GM21381 (cell line): ENCODE measurements around the gene MPND.
A peak's percentile ranks its signal among the peaks of the same experiment; 100 is the strongest.

Experiments
- ATAC-seq: cut with Tn5 transposase; IDR thresholded peaks from one replicate; pipeline ENCODE4 v1.9.1; 2021; ENCODE audit warnings: mild to moderate bottlenecking, moderate library complexity; ENCODE audit not compliant: unreplicated experiment

MPND gene, protein sequence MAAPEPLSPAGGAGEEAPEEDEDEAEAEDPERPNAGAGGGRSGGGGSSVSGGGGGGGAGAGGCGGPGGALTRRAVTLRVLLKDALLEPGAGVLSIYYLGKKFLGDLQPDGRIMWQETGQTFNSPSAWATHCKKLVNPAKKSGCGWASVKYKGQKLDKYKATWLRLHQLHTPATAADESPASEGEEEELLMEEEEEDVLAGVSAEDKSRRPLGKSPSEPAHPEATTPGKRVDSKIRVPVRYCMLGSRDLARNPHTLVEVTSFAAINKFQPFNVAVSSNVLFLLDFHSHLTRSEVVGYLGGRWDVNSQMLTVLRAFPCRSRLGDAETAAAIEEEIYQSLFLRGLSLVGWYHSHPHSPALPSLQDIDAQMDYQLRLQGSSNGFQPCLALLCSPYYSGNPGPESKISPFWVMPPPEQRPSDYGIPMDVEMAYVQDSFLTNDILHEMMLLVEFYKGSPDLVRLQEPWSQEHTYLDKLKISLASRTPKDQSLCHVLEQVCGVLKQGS

DNA sequence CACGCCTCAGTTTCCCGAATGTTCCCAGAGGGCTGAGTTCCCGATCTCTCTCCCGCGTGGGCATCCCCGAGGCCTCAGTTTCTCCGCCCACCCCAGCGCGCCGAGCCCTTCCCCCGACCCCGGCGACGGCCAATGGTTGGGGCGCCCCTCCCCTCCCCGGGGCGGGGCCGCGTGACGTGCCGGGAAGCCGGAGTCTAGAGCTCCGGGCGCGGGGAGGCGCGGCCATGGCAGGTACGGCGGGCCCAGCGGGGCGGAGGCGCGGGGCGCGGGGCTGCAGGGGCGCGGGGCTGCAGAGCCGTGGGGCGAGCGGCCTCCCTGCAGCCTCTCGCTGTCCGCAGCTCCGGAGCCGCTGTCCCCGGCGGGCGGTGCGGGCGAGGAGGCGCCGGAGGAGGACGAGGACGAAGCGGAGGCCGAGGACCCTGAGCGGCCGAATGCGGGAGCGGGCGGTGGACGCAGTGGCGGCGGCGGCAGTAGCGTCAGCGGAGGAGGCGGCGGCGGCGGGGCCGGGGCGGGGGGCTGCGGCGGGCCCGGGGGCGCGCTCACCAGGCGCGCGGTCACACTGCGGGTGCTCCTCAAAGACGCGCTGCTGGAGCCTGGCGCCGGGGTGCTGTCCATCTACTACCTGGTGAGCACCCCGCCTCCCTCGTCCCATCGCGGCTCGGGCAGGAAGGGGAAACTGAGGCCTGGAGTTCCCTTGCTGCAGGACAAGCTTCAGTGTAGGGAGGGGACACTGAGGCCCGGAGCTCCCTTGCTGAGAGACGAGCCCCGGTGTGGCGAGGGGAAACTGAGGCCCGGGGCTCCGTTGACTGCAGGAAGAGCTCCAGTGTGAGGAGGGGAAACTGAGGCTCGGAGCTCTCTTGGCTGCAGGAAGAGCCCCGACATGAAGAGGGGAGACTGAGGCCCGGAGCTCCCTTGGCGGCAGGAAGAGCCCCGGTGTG, at the start of gene MPND:
MPND (plus strand) TSS at position 193 of the 938 bp plus-strand sequence; CDS start at position 225, 32 bp downstream.
- ATAC-seq = peak; percentile 48

DNA sequence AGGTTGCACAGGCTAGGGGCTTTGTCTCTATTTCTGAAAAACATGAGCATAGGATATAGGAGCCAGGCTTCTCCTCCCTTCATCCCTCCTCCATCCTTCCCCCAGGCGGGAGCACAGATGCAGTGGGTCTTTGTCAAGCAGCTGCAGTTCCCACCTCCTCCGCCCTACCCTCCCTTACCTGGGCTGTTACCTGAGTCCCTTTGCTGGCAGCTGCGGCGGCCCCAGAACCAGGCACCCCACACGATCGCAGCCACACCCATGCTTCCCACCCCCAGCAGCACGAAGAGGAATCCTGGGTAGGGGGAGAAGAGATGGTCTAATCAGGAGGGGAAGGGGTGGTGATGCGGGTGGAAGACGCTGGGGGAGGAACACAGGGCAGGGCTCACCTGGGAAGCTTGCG, 49.0 kb upstream of the MPND start:
- no peak for ATAC-seq

DNA sequence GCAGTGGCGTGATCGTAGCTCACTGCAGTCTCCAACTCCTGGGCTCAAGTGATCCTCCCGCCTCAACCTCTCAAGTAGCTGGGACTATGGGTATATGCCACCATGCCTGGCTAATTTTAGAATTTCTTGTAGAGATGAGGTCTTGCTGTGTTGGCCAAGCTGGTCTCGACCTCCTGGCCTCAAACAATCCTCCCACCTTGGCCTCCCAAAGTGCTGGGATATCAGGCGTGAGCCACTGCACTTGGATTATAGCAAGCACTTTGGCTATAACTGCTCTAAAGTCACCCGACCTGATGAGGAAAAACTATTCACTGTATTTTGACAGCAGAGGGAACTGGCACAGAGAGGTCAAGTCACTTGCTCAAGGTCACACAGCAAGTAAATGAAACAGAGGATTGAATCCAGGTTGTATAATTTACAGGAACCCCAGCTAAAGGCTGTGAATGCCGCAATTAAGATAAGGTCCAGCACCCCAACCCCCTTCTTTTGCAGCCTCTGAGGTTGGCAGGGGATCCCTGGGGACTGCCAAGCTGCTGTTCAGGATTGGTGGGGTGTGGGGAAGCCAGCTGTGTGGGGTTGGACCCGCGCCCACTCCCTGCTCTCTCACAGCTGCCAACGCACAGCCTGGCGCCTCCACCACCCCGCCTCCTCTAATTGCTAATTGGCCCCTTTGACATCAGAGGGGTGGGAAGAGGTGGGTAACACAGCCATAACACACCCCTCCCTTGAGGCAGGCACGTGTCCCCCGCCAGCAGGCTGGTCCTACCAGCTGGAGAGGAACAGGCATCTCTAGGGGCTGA, 47.2 kb upstream of the MPND start:
- ATAC-seq = no peak

- ATAC-seq = no peak
These were observed 45.2 kb upstream of the MPND start for GRCh38 chr19:4297901-4298809.

- no peak for ATAC-seq
These were observed 44.4 kb upstream of the MPND start for GRCh38 chr19:4298810-4299550.

DNA sequence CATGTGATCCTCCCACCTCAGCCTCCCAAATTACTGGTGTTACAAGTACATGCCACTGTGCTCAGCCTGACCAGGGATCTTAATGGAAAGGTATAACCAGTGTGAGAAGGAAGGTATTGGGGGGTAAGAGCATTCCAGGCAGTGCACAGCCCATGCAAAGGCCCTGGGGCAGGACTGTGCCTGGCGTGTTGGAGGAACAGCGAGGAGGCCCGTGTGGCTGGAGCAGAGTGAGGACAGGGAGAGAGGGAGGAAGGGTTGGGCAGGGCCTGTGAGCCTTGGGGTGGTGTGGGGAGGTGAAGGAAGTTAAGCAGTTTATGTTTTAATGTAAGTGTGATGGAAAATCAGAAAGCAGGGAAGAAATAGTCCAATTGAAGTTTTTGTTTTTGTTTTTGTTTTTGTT, 42.8 kb upstream of the MPND start:
- no peak for ATAC-seq

- no peak for ATAC-seq
These were observed 41.6 kb upstream of the MPND start for GRCh38 chr19:4301590-4302242.

- ATAC-seq = no peak
These were observed 41.1 kb upstream of the MPND start, which contains the start of gene TMIGD2 for GRCh38 chr19:4302243-4302640. Gene TMIGD2 (minus strand): TSS chr19:4302389. CDS start chr19:4302385, 4 bp downstream.

- no peak for ATAC-seq
These were observed 39.4 kb upstream of the MPND start for GRCh38 chr19:4303819-4304537.

DNA sequence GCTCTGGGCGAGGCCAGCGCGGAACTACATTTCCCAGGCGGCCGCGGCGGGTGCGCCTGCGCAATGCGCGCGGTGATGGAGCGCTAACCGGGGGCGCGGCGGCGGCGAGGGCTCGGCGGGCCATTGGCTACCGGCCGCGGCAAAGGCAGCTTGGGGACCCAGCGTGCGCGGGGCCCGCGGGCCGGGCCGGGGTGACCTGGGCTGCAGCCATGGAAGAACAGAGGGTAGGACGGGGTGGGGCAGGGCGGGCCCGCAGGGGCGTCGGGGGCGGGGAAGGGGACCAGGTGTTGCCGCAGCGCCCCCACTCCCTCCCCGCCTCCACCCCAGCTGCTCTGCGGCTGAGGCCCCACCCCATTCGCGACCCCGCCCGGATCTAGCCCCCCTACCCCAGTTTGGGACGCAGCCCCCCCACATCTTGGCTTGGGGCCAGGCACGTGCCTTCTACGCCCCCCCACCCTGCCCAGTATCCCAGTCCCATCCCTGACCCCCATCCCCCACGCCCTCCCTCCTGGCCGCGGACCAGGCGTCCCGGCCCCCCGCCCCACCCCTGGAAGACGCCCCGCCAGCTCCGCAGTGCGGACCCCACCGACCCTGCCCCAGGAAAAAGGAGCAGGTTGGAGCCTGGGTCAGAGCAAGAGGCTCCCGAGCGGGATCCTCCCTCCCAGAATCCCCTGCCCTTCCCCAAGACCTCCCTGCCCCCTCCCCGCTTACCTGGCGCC, 38.7 kb upstream of the MPND start, which contains the start of gene FSD1:
FSD1 (plus strand) TSS at position 61 of the 719 bp plus-strand sequence; CDS start at position 210, 149 bp downstream.
- no peak for ATAC-seq

GRCh38 chr19:4305257-4305612, 38.1 kb upstream of the MPND start:
- ATAC-seq = no peak

DNA sequence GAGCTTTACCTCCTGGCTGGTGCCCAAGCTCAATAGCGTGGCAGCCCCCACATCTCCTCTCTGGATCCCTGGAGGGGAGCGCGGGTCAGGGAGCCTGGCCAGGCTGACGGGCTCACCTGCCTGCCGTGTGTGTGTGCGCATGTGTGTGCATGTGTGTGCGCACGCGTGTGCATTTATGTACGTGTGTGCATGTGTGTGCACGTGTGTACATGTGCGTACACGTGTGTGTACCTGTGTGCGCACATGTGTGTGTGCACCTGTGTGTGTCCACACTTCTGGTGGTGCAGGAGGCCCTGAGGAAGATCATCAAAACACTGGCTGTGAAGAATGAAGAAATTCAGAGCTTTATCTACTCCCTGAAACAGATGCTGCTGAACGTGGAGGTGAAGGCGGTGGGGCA, 37.7 kb upstream of the MPND start:
- no peak for ATAC-seq

DNA sequence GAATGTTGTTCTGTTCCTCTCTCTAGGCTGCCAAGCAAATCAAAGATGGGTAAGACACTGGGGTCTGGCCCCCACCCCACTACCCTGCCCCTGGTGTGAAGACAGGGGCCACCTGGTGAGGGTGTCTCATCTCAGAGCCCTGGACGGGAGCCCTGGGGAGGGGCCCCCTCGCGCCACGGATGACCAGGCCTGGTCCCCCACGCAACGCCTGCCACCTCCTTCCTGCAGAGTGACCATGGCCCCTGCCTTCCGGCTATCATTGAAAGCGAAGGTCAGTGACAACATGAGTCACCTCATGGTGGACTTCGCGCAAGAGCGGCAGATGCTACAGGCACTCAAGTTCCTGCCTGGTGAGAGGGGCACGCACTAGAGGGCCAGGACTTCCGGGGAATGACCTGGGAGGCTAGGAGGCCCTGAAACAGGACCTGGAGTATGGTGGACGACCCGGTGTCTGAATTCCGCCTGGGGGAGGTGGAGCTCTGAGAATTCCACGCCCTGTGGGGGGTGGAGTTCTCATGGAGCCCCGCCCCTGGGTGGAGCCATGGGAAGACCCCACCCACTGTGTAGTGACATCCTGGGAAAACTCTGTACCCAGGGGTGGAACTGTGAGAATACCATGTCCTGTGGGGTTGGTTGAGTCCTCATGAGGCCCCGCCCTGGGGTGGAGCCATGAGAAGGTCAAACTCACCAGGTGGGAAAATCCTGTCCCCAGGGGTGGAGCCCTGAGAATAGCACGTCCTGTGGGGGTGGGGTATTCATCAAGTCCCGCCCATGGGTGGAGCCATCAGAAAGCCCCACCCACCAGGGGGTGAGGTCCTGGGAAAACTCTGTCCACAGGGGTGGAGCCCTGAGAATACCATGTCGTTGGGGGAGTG, 32.9 kb upstream of the MPND start:
- no peak for ATAC-seq

DNA sequence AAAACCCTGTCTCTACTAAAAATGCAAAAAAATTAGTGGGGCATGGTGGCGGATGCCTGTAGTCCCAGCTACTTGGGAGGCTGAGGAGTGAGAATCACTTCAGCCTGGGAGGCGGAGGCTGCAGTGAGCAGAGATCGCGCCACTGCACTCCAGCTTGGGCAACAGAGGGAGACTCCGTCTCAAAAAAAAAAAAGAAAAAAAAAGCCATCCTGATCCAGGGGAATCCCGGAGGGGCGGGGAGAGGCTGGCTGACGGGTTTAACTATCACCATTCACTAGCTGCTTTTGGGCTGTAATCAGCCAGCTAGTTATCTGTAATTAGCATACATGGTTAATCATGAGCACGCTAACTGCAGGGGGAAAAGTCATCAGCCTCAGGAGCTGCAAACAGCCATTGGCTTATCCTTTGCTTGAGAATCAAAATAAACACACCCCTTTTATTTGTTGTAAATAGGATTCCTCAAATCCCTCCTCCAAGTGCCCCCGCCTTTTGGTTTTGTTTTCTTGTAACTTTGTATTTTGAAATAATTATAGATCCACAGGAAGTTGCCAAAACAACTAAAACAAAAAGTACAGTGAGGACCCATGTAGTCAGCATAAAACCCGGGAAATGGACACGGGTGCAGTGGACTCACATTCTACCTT, 29.4 kb upstream of the MPND start:
- ATAC-seq = no peak

- ATAC-seq = no peak
These were observed 26.4 kb upstream of the MPND start for GRCh38 chr19:4316956-4317355.

DNA sequence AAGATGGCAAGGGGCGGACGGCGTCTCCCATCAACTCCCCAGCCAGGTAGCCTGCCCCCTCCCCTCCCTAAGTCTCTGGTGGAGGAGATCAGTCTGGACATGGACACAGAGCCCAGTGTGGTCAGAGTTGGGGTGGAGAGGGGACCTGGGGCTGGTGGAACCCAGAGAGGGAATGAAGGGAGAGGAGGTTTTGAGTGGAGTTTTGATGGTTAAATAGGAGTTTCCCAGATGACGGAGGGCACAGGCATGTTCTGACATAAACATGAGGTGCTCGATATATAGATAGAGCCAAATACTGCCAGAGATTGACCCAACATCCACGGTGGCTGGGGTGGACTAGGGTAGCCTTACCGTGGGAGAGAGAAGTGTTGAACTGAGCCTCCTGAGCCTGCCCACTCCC, 24.9 kb upstream of the MPND start:
- no peak for ATAC-seq
